ENCODE data around the gene KRT76. TPM values are rescaled to one million over a fixed set of nuclear protein-coding genes. Genes with fewer than 3 reads are reported as not detected.

Gene KRT76
- total RNA-seq, 1 experiment from 2014 or later = not detected

GRCh38 chr12:52790427-52791270, 13.5 kb upstream of the KRT76 start:
- Mint-ChIP-seq H3K4me1 (ENCODE audit: low read depth, unreplicated experiment) (peaks cover 7% of the 10 kb centered on the region), H3K36me3 (ENCODE audit: insufficient read depth, unreplicated experiment) (no peaks in the 10 kb centered on the region), H3K4me3 (ENCODE audit: low read depth, unreplicated experiment) (peak overlapping the region; percentile 51), H3K9me3 (ENCODE audit: low read depth, unreplicated experiment) (no peaks in the 10 kb centered on the region), H3K27me3 (ENCODE audit: unreplicated experiment) (peaks cover 33% of the 10 kb centered on the region), H3K27ac (ENCODE audit: unreplicated experiment) (no peak overlapping the region)
- BruUV-seq (replicated peaks) = no TSS peak
- no peak for TF ChIP-seq CTCF (IDR thresholded peaks at IDR 0.05; ENCODE audit: unreplicated experiment)
- intact Hi-C loops (cut with micrococcal nuclease; ENCODE audit: unreplicated experiment) = no loop called here
- no peak for DNase-seq
- CTCF ChIA-PET = no interaction called here

DNA sequence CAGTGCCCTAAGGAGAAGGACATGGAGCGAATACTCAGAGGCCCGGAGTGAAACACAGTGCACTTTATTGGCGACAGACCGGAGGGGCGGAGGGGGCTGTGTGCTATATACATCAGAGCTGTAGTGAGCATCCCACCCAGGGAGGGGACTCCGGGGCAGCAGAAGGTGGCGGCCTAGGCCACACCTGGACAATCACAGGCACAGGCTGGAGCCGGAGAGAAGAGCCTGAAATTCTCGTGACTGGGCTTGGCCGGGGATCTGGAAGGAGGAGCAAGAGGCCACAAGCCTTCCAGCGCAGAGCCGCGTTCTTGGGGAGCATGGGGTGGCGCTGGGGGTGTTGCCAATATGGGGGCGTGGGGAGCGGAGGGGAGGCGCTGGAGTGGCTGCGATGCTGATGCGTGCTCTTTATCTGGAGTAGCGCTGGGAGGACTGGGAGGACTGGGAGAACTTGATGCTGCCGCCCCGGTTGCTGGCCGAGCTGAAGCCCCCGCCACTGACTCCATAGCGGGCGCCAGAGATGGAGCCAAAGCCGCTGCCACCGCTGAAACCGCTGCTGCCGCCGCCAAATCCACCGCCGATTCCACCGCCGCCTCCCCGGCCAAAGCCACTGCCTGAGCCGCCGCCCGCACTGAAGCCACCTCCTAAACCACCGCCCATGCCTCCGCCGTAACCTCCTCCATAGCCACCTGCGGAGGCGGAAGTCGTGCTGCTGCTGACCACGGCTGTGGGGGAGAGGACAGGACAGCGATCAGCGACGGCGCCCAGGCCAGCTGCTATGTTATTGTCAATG, 12.7 kb upstream of the KRT76 start:
- Mint-ChIP-seq H3K9me3 (ENCODE audit: low read depth, unreplicated experiment) (no peaks in the 10 kb centered on the region), H3K36me3 (ENCODE audit: insufficient read depth, unreplicated experiment) (no peaks in the 10 kb centered on the region), H3K27ac (ENCODE audit: unreplicated experiment) (no peak overlapping the region), H3K4me3 (ENCODE audit: low read depth, unreplicated experiment) (peak overlapping the region; percentile 51), H3K27me3 (ENCODE audit: unreplicated experiment) (peaks cover 41% of the 10 kb centered on the region), H3K4me1 (ENCODE audit: low read depth, unreplicated experiment) (peaks cover 7% of the 10 kb centered on the region)
- CTCF ChIA-PET = no interaction called here
- no TSS peak for BruUV-seq (replicated peaks)
- TF ChIP-seq CTCF (IDR thresholded peaks at IDR 0.05; ENCODE audit: unreplicated experiment) = no peak
- DNase-seq = peak; percentile 35
- intact Hi-C loops (cut with micrococcal nuclease; ENCODE audit: unreplicated experiment) = no loop called here

DNA sequence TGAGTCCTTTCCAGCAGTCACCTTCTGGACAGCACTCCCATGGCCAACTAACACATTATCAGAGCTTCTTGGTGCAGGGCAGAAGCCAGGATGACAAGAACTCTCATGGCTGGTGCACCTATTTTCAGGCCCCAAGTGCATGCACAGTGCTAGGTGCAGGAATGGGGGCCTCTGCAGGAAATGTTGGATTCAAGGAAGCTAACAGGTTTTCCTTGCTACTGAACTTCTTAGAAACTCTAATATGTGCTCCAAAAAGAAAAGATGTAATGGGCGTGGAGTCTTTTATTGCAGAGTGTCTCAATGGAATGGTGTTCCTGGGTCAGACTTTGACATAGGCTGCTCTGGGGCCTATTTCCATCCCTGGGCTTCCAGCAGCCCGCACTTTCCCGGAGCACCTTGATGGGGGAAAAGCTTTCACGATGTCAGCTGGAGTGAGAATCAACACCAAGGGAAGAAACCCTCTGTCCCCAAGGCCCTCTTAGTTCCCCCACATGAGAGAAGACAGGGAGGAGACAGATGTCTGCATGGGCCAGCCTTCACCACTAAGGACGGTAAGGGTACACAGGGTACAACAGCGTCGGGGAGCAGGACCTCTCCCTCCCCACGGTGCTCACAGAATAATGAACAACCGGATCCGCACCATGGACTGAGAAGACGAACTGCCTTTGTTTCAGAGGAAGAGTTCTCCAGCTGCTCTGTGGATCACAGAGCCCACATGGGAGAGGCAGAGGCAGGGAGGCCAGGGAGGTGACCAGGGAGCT, 11.9 kb upstream of the KRT76 start:
- TF ChIP-seq CTCF (IDR thresholded peaks at IDR 0.05; ENCODE audit: unreplicated experiment) = no peak
- peaks cover 7% of the 10 kb centered on the region for H3K4me1 Mint-ChIP-seq (ENCODE audit: low read depth, unreplicated experiment)
- intact Hi-C loops (cut with micrococcal nuclease; ENCODE audit: unreplicated experiment) = no loop called here
- H3K27me3 Mint-ChIP-seq (ENCODE audit: unreplicated experiment) = peaks cover 49% of the 10 kb centered on the region
- no peaks in the 10 kb centered on the region for H3K36me3 Mint-ChIP-seq (ENCODE audit: insufficient read depth, unreplicated experiment)
- CTCF ChIA-PET = interaction anchor here (0.6 to 1.2 kb wide), 2 partner anchors 11 to 12 kb away, joined by 4 read pairs; partner anchors contain the start of gene KRT76
- H3K9me3 Mint-ChIP-seq (ENCODE audit: low read depth, unreplicated experiment) = no peaks in the 10 kb centered on the region
- H3K4me3 Mint-ChIP-seq (ENCODE audit: low read depth, unreplicated experiment) = peak overlapping the region; percentile 51
- DNase-seq = no peak
- H3K27ac Mint-ChIP-seq (ENCODE audit: unreplicated experiment) = no peak overlapping the region
- no TSS peak for BruUV-seq (replicated peaks)

GRCh38 chr12:52788192-52788875, 11.2 kb upstream of the KRT76 start:
- DNase-seq = no peak
- Mint-ChIP-seq H3K27ac (ENCODE audit: unreplicated experiment) (no peak overlapping the region), H3K36me3 (ENCODE audit: insufficient read depth, unreplicated experiment) (no peaks in the 10 kb centered on the region), H3K9me3 (ENCODE audit: low read depth, unreplicated experiment) (no peaks in the 10 kb centered on the region), H3K4me1 (ENCODE audit: low read depth, unreplicated experiment) (peaks cover 7% of the 10 kb centered on the region), H3K4me3 (ENCODE audit: low read depth, unreplicated experiment) (no peak overlapping the region), H3K27me3 (ENCODE audit: unreplicated experiment) (peaks cover 56% of the 10 kb centered on the region)
- no peak for TF ChIP-seq CTCF (IDR thresholded peaks at IDR 0.05; ENCODE audit: unreplicated experiment)
- intact Hi-C loops (cut with micrococcal nuclease; ENCODE audit: unreplicated experiment) = no loop called here
- no TSS peak for BruUV-seq (replicated peaks)
- CTCF ChIA-PET = interaction anchor here (0.6 to 1.2 kb wide), 2 partner anchors 11 to 12 kb away, joined by 4 read pairs; partner anchors contain the start of gene KRT76

Data from Calu3 (cell line).